Central memory CD4-positive, alpha-beta T cell (primary cell): Measurements from ENCODE around the gene SLC13A3.

Experiments
- DNase-seq: peaks from one replicate; pipeline ENCODE4 v3.0.0; 2022
- total RNA-seq, 3 experiments: gene quantifications; one replicate each; lab custom pipeline; 2026; lab: John Stamatoyannopoulos, UW

The SLC13A3 gene
- 0.25 to 0.39 (median 0.27) reads per million in 3 experiments for total RNA-seq

GRCh38 chr20:46651091-46651962 is at the start of gene SLC13A3:
Gene SLC13A3, minus strand, starts transcription at chr20:46651459. Its CDS starts 38 bp downstream, at chr20:46651421.
- no peak for DNase-seq

- no peak for DNase-seq
Measured at GRCh38 chr20:46701057-46701456, 49.8 kb upstream of the SLC13A3 start.

- DNase-seq = no peak
Measured at GRCh38 chr20:46700481-46700880, 49.2 kb upstream of the SLC13A3 start.

- DNase-seq = no peak
Measured at GRCh38 chr20:46699651-46700359, 48.5 kb upstream of the SLC13A3 start.

- DNase-seq = no peak
Measured at GRCh38 chr20:46698788-46699187, 47.5 kb upstream of the SLC13A3 start.

- DNase-seq = no peak
Measured at GRCh38 chr20:46696791-46697279, 45.6 kb upstream of the SLC13A3 start.

- no peak for DNase-seq
Measured at GRCh38 chr20:46695892-46696291, 44.6 kb upstream of the SLC13A3 start.

GRCh38 chr20:46694484-46694883 is 43.2 kb upstream of the SLC13A3 start:
- peak; percentile 8 for DNase-seq

GRCh38 chr20:46691196-46691595 is 39.9 kb upstream of the SLC13A3 start:
- DNase-seq = no peak

- no peak for DNase-seq
Measured at GRCh38 chr20:46690219-46691106, 39.2 kb upstream of the SLC13A3 start.

- no peak for DNase-seq
Measured at GRCh38 chr20:46689754-46690085, 38.5 kb upstream of the SLC13A3 start.

- DNase-seq = peak; percentile 96
Measured at GRCh38 chr20:46689082-46689753, 38.0 kb upstream of the SLC13A3 start, which contains the start of gene TP53RK. Gene TP53RK, minus strand, starts transcription at chr20:46689444. Its CDS starts 30 bp downstream, at chr20:46689414.

GRCh38 chr20:46688151-46689081 is 37.2 kb upstream of the SLC13A3 start:
- DNase-seq = no peak

GRCh38 chr20:46683939-46684750 is 32.9 kb upstream of the SLC13A3 start:
- no peak for DNase-seq

- no peak for DNase-seq
Measured at GRCh38 chr20:46683668-46683938, 32.3 kb upstream of the SLC13A3 start.

GRCh38 chr20:46683011-46683667 is 31.9 kb upstream of the SLC13A3 start:
- no peak for DNase-seq

- no peak for DNase-seq
Measured at GRCh38 chr20:46682063-46682821, 31.0 kb upstream of the SLC13A3 start.

- peak; percentile 35 for DNase-seq
Measured at GRCh38 chr20:46681032-46681854, 30.0 kb upstream of the SLC13A3 start.
